ENCODE results near the gene NBPF15.
"Not testable (repeated sequence)": the region's sequence is repeated elsewhere in the genome, so short reads cannot be mapped to it uniquely, and the experiment has no call there.

NBPF15 gene, protein sequence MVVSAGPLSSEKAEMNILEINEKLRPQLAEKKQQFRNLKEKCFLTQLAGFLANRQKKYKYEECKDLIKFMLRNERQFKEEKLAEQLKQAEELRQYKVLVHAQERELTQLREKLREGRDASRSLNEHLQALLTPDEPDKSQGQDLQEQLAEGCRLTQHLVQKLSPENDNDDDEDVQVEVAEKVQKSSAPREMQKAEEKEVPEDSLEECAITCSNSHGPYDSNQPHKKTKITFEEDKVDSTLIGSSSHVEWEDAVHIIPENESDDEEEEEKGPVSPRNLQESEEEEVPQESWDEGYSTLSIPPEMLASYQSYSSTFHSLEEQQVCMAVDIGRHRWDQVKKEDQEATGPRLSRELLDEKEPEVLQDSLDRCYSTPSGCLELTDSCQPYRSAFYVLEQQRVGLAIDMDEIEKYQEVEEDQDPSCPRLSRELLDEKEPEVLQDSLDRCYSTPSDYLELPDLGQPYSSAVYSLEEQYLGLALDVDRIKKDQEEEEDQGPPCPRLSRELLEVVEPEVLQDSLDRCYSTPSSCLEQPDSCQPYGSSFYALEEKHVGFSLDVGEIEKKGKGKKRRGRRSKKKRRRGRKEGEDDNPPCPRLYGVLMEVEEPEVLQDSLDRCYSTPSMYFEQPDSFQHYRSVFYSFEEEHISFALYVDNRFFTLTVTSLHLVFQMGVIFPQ
- total RNA-seq = 16.0 to 81.0 reads per million in 2 experiments

DNA sequence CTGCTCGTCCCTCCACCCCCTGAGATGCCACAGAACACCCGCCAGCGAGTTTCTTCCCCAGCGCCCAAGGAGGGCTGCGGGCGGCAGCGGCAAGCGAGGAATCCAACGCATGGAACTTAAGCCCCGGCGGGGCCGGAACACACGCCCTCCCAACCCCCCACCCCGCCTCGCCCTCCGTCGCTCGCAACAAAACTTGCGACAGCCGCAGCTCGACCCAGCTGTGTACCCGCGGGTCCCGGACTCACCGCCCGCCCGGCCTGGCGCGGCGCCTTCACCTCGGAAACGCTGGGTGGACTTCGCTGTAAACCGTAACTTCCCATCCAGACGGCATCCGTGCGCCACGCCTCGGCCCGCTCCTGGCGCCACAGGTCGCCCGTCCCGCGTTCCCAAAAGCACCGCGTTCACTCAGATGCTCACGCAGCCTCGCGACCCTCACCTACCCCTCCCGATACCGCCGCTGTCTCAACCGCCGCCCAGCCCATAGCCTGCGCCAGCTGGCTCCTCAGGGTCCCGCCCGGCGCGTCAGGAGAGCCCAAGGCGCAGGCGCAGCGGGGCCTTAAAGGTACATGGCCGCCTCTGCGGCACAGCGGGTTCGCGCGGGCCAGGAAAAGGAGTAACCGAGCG, at the start of gene NBPF15:
NBPF15 (minus strand) TSS at position 534 of the 624 bp plus-strand sequence. CDS start 21,666 bp downstream, outside the sequence.
- DNase-seq (ENCODE audit: low read depth) = peak; percentile 59

DNA sequence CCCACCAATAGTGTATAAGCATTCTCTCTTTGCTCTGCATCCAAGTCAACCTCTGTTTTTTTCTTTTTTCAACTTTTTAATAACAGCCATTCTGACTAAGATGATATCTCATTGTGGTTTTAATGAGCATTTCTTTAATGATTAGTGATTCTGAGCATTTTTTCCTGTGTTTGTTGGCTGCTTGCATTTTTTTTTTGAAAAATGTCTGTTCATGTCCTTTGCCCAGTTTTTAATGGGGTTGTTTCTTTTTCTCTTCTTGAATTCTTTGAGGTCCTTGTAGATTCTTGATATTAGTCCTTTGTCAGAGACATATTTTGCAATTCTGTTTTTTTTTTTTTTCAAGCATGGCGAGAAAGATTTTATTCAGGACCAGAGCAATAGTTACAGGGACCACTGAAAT, 35.0 kb upstream of the NBPF15 start:
- DNase-seq (ENCODE audit: low read depth) = not testable (repeated sequence)

DNA sequence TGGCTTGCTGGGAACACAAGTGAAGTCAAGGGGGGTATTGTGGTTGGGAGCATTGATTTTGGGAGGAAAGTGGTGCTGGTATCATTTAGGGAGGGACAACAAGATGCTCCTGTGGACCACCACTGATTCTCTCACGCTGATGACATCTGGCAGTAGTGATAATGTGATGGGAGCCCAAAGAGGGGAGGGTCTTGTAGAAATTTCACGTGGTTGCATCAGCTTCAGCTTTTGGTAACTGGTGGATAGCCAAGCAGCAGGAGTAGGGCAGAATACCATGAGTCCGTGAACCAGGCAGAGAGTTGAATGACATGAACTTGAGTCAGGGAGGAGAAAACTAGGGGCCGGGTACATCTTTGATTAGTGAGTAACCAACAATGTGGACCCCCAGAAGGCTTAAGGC, 32.7 kb upstream of the NBPF15 start:
- not testable (repeated sequence) for DNase-seq (ENCODE audit: low read depth)

DNA sequence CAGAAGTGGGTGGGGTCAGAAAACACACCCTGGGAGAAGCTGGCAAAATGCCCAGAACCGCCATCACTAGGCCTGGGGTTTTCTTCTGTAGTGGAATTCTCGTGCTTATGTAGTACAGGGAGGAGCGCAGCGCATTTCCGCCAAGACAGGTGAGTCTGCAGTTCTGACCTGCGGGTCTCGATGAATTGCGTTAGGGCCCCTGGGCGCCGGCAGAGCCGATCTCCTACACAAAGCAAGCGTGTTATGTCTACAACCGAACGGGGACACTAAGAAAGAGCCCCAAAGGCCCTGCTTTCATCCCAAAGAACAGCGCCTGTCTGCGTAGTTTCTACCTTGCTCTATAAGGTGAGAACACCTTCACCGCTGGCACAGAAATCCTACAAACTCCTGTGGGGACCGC, 28.9 kb upstream of the NBPF15 start:
- not testable (repeated sequence) for DNase-seq (ENCODE audit: low read depth)

DNA sequence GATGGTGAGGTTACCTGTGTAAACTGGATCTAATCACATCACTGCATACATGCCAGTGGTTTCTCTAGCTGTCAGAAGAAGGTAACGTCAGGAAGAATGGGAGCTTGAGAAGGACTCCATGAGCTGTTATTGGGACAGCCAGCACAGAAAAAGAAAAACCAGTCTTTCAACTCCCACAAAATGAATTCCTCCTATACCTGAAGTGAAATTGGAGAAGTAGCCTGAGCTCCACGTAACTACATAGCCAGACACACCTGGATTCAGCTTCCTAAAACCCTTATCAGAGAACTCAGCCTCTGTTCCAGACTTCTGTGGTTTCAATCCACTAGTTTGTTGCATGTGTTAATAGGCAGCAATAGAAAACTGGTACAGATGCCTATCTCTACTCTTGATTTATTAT, 25.5 kb upstream of the NBPF15 start:
- DNase-seq (ENCODE audit: low read depth) = not testable (repeated sequence)

DNA sequence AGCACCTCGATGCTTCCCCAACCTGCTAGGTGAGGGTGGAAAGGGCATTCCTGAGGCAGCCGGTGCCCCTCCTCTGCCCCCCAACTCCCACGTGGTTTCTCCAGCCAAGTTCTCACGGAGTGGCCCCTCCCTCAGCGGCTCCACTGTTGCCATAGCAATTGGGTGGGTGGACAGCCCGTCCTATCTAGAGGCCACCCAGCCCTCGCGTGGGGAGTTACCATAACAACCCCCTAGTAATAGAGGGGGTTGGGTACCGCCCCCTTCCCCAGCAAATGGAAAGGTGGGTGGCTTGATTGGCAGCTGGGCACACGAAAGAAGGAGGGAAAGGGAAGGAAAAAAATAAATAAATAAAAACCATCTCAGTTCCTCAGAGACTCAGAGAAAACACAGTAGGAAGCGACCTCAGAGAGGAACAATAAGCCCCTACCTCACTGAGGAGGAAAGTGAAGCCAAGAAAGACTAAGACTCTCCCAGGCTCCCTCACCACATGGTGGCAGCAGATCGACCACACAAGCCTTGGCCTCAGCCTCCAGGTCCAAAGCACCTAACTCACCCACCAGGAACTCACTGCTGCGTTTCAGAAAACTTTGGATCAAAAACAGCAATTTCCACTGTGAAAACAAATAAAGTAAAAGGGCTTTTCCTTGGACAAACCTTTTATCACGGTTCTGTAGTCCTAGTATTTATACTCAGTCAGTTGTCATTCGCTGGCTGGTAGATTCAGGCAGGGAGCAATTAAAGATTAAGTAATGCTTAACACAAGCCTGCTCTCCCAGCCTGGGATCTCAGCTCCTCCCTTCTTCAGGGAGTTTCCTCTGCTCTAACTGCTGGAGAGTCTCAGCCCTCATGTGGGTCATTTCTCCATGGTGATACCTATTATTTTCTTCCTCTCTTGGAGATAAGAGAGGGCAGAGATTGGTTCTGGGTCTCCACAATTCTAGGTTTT, 23.9 kb upstream of the NBPF15 start:
- DNase-seq (ENCODE audit: low read depth) = not testable (repeated sequence)

DNA sequence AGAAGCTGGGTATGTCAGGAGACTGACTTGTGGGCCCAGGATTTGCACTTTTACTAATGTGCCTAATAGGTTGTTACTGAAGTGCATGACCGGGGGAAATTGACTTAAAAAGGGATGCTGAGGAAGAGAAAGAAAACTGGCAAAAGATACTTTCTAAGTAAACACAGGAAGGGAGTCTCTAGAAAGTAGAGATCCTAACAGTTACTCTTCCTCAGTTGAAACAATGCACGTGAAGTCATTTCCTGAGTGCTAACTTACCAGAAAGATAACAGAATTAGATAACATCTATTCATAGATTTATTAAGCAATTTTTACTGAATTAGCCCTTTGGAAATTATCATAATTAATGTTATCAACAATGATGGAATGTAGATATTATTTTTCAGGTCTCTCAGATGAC, 12.4 kb upstream of the NBPF15 start:
- not testable (repeated sequence) for DNase-seq (ENCODE audit: low read depth)

DNA sequence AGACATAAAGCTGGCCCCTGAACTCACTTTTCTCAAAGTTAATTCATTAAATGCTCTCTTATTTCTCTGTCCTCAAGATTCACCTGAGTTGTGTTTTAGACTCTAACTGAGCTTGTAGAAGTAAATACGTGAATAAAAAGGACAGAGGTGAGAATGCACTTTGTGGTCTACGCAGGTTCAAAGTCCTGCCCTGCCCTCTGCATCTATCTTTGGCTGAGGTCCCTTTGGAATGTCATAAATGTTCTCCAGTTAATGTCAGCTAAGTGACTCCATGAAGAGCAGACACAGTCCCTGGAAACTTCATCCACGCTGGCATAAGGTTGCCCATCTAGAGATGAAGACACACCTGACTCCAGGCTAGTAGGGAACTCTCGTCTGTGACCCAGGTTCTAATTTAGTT, 10.0 kb upstream of the NBPF15 start:
- DNase-seq (ENCODE audit: low read depth) = not testable (repeated sequence)

DNA sequence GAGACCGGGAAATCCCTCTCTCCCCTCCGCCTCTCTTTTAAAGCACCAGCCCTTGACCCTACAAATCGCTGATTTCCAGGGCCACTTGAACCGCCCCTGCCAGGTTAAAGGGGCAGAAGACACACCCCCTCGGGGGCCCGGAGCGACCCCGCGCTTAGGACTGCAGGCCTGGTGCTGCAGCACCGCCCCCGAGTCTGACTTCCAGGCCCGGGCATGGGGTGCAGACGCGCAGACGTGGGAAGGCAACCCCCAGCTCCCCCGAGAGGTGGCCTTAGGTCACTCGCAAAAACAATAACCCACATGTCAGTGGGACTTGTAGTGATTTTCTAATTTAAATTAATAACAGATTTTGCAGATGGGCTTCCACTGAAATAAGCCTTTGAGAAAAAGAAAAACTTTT, 309 bp upstream of the NBPF15 start:
- not testable (repeated sequence) for DNase-seq (ENCODE audit: low read depth)

DNA sequence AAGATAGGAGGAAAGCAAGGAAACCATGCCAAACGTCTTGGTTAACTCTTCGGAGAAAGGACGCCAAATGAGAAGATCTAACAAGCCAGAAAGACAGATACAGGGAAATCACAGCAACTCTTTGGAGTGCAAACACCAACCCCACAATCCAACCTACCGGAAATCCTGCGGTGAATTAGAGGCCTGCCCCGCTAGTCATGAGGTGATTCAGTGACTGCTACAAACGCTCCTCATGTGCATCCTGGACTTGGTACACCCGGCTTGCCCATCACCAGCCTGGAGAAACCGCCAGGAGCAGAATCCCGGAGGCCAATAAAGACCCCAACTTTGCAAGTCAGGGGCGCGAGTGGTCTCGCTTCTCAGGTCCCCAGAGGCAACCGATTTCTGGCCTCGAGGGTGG, 783 bp downstream of the NBPF15 start:
- not testable (repeated sequence) for DNase-seq (ENCODE audit: low read depth)

DNA sequence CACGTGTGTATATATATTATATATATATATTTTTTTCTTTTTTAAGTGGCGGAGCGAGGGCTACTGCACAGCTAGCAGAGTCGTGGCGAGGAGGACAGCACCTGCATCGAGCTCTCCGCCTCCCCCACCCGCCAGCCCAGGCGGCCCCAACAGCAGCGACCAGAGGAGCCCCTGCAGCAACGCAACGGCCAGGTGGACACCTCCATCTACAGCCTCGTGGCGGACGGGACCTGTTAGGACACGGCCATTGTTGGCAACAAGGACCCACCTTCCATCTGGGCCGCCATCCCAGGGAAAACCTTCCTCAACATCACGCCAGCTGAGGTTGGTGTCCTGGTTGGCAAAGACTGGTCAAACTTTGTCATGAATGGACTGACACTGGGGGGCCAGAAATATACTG, 19.1 kb downstream of the NBPF15 start:
- not testable (repeated sequence) for DNase-seq (ENCODE audit: low read depth)

DNA sequence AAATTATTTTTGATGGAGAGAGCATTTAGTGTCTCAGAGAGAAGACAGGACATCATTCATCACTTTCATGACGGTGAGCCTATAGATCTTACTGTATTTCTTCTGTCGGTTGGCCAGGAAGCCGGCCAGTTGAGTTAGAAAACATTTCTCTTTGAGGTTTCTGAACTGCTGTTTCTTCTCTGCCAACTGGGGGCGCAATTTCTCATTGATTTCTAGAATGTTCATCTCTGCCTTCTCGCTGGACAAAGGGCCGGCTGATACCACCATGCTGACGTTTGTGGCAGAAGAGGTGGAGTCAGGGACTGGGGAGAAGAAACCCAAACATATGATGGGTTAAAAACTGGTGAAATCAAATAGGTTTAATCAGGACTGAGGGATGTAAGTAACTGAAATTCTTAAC, 21.7 kb downstream of the NBPF15 start:
- not testable (repeated sequence) for DNase-seq (ENCODE audit: low read depth)

DNA sequence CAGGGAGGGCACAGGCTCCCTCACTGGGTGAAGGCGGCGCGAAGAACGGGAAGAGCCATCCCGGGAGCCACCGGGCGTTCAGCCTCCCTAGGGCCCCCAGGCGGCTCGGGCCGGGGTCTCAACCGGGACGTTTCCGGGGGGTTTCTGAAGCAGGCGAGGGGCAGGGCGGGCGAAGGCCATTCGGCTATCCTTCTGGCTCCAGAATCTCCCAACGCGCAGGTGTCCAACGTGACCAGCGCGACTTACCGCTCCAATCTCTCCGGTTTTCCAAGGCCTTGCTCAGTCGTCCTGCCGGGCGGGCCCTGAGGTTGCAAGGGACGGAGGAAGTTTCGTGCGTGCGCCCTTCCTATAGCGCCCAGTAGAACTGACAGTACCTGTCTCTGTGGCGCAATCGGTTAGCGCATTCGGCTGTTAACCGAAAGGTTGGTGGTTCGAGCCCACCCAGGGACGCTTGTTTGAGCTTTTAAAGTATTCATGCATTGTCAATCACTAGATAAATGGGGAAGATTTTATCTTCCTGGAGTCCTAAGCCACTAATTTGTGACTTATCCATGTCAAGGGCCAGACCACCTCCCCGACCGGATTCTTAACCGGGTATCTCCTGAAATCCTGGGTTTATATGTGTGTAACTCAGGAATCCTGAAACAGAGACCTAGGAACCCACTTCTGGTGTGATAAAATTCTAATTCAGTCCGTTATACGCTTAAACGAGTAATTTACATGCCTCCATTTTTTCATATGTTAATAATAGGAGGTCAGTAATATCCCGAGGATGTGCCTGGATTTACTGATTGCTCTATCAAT, 42.4 kb downstream of the NBPF15 start:
- peak; percentile 41 for DNase-seq (ENCODE audit: low read depth)

DNA sequence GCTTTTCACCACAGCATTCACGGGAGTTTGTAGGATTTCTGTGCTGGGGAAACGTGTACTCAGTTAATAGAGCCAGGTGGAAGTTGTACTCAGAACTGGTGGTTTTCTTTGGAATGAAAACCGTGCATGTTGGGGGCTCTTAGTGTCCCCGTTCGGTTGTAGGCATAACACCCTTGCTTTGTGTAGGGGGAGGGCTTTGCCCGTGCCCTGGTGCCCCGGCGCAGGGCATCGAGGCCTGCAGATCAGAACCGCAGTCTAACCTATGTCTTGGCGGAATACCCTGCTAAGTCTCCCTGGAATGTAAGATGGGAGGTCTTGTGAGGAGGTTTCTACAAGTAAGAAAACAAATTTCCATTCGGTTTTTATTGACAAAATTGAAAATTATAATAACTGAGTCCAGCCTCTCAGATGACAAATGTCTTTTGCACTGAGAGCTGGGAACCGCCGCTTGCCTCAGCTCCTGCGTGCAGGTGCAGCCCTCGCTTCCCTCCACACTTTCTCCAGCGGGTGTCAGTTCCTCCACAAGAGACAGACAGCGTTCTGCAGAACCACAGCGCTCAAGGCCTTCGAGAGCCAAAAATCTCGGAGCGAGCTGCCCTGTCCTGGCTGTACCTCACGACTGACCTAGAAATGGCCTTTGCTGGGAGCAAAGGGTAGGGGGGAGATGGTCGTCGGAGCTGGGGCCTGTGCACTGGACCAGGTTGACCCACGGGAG, 47.9 kb downstream of the NBPF15 start:
- DNase-seq (ENCODE audit: low read depth) = not testable (repeated sequence)

DNA sequence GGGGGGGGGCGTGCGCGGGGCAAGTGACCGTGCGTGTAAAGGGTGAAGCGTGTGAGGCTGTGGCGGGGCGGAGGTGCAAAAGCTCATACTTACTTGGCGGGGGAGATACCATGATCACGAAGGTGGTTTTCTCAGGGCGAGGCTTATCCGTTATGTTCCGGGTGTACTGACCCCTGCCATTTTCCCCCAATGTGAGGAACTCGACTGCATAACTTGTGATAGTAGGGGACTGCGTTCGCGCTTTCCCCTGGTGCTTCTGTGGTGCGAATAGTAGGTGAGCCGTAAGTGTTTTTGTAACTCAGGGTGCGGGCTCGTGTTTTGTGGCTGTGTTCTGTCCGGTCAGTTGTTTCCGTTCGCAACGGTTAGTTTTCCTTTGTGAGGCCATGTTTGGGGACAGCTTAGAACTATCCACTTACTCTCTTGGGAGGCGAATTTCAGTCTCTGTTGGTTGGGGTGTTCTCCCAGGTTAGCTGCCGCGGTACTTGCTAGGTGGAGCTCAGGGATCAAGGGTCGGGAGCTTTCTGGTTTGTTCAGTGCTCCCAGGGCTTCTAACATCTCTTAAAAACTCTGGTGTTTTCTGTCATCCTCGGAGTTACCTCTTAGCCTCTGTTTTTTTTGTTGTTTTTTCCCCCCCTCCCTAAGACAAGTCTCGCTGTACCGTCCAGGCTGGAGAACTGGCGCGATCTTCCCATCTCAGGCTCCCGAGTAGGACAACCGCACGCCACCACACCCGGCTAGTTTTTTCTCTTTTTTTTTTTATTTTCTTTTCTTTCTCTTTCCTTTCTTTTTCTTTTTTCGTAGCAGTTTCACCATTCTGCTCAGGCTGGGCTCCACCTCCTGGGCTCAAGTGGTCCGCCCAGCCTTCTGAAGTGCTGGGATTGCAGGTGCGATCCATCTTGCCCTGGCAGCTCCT, 48.7 kb downstream of the NBPF15 start:
- peak; percentile 77 for DNase-seq (ENCODE audit: low read depth)

DNA sequence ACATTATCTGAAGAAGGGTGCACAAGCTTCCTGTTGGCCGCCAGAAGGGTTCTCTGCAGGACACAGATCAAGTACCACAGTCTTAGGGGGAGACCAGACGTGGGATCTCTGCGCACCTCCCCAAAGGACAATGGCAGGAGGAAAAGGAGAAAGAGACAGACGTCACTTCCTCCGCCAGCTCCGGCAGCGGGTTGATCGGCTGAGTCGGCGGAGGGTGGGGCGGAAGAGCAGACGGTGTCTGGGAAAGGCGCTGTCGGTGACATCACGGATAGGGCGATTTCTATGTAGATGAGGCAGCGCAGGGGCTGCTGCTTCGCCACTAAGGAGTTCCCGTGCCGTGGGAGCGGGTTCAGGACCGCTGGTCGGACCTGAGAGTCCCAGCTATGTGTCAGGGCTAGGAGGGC, 49.4 kb downstream of the NBPF15 start:
- DNase-seq (ENCODE audit: low read depth) = peak; percentile 74

DNA sequence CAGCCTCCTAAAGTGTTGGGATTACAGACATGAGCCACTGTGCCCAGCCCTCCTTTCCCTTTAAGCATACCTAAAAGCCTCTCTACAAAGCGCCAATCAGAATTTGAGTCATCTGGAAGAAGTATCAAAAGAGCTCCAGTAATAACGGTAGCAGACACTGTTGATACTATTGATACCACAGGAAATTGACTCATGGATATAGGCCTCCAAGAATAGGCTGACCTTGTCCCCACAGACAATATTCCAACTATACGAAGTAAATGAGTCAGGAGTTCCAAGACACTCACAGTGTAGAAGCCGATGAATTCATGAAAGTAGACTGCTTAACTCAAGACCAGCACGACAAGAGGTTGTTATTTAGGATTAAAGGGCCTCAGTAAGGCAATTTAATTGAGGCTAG, 58.7 kb downstream of the NBPF15 start:
- DNase-seq (ENCODE audit: low read depth) = not testable (repeated sequence)

DNA sequence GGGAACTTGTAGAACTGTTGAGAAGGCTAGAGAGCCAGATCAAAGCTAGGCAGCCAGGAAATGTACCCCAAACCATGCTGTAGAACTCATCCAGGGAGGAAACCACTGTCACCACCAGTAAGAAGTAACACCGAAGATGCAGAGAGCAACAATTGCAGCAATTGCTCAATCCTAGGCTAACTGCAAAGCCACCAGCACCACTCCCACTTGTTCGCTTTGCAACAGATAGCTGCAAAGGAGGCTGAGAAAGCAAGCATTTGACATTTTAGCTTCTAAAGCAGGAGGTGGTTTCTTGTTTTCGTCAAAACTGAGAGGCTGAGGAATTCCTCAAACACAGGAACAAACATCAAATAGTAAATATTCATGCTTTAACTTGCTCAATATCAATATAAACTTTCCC, 89.8 kb downstream of the NBPF15 start:
- DNase-seq (ENCODE audit: low read depth) = not testable (repeated sequence)

Measured in T follicular helper cell (primary cell).